GM10266 (cell line): ENCODE results near the gene ISYNA1.

ENCODE experiments used
- DNase-seq: peaks from one replicate; pipeline ENCODE4 v3.0.0; 2012; ENCODE audit errors: extremely low spot score
- CTCF ChIP-seq: IDR thresholded peaks from 2 replicates; pipeline ENCODE4 v1.5.1; 2012; ENCODE audit warnings: mild to moderate bottlenecking, low read depth; ENCODE audit not compliant: control insufficient read depth, insufficient read depth; ENCODE audit errors: missing control alignments

ISYNA1 gene

DNA sequence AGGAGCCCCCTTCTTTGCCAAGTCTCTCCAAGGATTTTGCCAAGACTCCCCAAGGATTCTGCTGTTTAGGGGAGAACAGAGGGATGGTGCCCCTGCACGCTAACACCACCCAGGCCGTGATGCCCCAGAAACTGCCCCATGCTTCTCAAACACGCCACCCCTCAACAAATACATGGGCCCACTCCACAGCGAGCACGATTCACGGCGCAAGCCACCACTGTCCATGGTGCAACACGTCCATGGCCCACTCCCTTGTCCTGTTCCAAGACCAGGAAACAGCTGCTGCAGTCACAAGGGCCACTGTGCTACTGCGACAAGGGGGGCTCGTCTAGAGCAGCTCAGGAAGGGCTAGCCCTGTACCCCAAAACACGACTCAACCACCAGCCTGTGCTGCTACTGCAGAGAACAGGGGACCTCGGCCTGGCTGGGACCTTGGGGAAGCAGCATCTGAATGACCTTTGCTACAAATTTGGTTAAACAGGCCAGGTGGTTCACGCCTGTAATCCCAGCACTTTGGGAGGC, 36.5 kb upstream of the ISYNA1 start:
- DNase-seq = no peak
- no peak for TF ChIP-seq CTCF

DNA sequence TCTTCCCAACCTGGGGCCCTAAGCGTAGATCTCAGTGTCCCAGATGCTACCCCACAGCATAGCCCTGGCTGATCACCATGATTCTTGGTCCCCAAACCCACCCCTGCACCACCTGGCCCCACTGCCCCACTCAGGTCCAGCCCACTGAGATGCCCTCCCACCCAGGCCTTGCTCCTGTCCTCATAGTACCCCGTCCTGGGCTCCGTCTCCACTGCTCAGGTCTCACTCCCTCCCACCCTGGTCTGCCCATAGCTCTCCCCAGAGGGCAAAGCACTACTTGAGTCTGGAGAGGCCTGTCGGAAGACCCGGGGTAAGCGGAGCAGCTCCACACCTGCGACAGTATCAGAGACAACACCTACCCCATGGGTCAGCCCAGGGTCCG, 35.8 kb upstream of the ISYNA1 start:
- DNase-seq = no peak
- no peak for TF ChIP-seq CTCF

GRCh38 chr19:18473003-18473705, 35.2 kb upstream of the ISYNA1 start:
- no peak for DNase-seq
- TF ChIP-seq CTCF = no peak

DNA sequence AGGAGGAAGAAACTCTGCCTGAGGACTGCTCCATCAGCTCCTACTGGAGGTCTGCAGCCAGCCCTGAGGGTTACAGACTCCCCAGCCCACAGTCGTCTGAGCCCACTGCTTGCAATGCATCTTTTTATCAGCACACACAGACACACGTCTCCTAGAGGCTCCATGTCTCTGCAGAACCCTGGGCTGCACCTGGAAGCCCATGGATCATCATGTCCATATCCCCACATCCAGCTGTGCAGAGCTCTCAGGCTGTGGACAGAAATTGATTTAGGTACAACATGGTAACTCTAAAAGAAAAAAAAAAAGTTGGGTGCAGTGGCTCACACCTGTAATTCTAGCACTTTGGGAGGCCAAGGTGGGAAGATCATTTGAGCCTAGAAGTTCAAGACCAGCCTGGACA, 32.9 kb upstream of the ISYNA1 start:
- TF ChIP-seq CTCF = no peak
- no peak for DNase-seq

DNA sequence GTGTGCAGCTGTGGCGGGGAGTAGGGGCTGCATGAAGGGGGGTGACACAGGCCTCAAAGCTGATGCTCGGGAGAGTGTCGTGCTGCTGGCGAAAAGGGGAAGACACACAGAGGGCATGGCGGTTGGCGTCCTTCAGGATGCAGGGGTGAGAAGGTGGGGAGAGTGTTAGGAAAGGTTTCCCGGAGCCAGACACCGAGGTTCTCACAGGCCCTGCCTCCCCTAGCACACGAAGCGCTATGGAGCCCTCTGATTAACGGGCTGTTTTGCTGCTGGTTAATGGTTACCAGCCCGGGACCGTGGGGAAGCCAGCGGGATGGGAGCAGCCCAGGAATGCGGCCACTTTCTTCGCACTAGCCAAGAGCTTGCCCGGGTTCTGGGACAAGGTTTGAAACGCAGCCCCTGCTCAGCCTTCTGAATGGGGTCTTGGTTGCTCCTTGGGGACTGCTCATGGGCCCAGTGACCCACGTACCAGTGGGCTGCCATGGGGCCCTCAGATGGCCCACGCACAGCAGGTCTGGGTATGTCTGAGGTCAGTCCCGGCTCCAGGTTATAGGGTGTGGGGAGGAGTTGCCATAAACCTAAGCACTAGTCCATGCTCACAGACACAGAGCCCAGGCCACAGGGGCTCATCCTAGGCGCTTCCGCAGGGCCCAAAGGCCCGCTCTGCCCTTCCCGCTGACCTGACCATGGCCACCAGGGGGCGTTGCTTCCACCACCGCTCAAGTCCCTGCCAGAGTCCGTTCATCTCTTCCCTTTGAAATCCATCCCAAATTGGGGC, 31.3 kb upstream of the ISYNA1 start:
- peak; percentile 64 for TF ChIP-seq CTCF
- DNase-seq = peak; percentile 64

- no peak for DNase-seq
- no peak for TF ChIP-seq CTCF
These were observed 30.6 kb upstream of the ISYNA1 start for GRCh38 chr19:18468517-18468916.

GRCh38 chr19:18467978-18468377, 30.0 kb upstream of the ISYNA1 start:
- DNase-seq = no peak
- TF ChIP-seq CTCF = no peak
